Embryonic facial prominence (tissue), 1 donor: Measurements from ENCODE around the gene SMAP1.
"Not testable (repeated sequence)": the region's sequence is repeated elsewhere in the genome, so short reads cannot be mapped to it uniquely, and the experiment has no call there.

Experiments
- DNase-seq: peaks from one replicate; pipeline ENCODE4 v3.0.0-alpha.2; 2016; ENCODE audit errors: extremely low spot score

SMAP1 gene

GRCh38 chr6:70739534-70739933 is 71.9 kb downstream of the SMAP1 start:
- DNase-seq: no peak

GRCh38 chr6:70740746-70741145 is 73.1 kb downstream of the SMAP1 start:
- DNase-seq: not testable (repeated sequence)

- DNase-seq: not testable (repeated sequence)
Observed at GRCh38 chr6:70742462-70742861, 74.8 kb downstream of the SMAP1 start.

- DNase-seq: no peak
Observed at GRCh38 chr6:70753870-70754380, 86.2 kb downstream of the SMAP1 start.

GRCh38 chr6:70758883-70759282 is 91.2 kb downstream of the SMAP1 start:
- no peak for DNase-seq

GRCh38 chr6:70763754-70764510 is 96.2 kb downstream of the SMAP1 start:
- DNase-seq: no peak

- no peak for DNase-seq
Observed at GRCh38 chr6:70764706-70765105, 97.0 kb downstream of the SMAP1 start.

- not testable (repeated sequence) for DNase-seq
Observed at GRCh38 chr6:70771351-70771750, 103.7 kb downstream of the SMAP1 start.

- DNase-seq: no peak
Observed at GRCh38 chr6:70779934-70780333, 112.3 kb downstream of the SMAP1 start.

- no peak for DNase-seq
Observed at GRCh38 chr6:70790483-70791224, 123.0 kb downstream of the SMAP1 start.

GRCh38 chr6:70797625-70798024 is 129.9 kb downstream of the SMAP1 start:
- no peak for DNase-seq

GRCh38 chr6:70806086-70806485 is 138.4 kb downstream of the SMAP1 start:
- no peak for DNase-seq

- DNase-seq: no peak
Observed at GRCh38 chr6:70811788-70812187, 144.1 kb downstream of the SMAP1 start.

GRCh38 chr6:70813885-70814284 is 146.2 kb downstream of the SMAP1 start:
- DNase-seq: no peak

GRCh38 chr6:70819646-70820045 is 152.0 kb downstream of the SMAP1 start:
- no peak for DNase-seq

GRCh38 chr6:70820778-70821177 is 153.1 kb downstream of the SMAP1 start:
- no peak for DNase-seq

GRCh38 chr6:70821751-70822150 is 154.1 kb downstream of the SMAP1 start:
- no peak for DNase-seq

GRCh38 chr6:70823651-70824050 is 156.0 kb downstream of the SMAP1 start:
- no peak for DNase-seq

GRCh38 chr6:70831427-70831826 is 163.7 kb downstream of the SMAP1 start:
- no peak for DNase-seq

- no peak for DNase-seq
Observed at GRCh38 chr6:70834520-70834919, 166.8 kb downstream of the SMAP1 start.

GRCh38 chr6:70838907-70839285 is 171.2 kb downstream of the SMAP1 start:
- no peak for DNase-seq

GRCh38 chr6:70839286-70840266 is 171.9 kb downstream of the SMAP1 start:
- DNase-seq: no peak
